GM18907 (cell line): Measurements from ENCODE around the gene BBLN.
A peak's percentile ranks its signal among the peaks of the same experiment; 100 is the strongest.

Source experiments
- ATAC-seq: cut with Tn5 transposase; IDR thresholded peaks from one replicate; pipeline ENCODE4 v1.9.1; 2021; ENCODE audit warnings: mild to moderate bottlenecking, moderate library complexity; ENCODE audit not compliant: unreplicated experiment

Gene BBLN

DNA sequence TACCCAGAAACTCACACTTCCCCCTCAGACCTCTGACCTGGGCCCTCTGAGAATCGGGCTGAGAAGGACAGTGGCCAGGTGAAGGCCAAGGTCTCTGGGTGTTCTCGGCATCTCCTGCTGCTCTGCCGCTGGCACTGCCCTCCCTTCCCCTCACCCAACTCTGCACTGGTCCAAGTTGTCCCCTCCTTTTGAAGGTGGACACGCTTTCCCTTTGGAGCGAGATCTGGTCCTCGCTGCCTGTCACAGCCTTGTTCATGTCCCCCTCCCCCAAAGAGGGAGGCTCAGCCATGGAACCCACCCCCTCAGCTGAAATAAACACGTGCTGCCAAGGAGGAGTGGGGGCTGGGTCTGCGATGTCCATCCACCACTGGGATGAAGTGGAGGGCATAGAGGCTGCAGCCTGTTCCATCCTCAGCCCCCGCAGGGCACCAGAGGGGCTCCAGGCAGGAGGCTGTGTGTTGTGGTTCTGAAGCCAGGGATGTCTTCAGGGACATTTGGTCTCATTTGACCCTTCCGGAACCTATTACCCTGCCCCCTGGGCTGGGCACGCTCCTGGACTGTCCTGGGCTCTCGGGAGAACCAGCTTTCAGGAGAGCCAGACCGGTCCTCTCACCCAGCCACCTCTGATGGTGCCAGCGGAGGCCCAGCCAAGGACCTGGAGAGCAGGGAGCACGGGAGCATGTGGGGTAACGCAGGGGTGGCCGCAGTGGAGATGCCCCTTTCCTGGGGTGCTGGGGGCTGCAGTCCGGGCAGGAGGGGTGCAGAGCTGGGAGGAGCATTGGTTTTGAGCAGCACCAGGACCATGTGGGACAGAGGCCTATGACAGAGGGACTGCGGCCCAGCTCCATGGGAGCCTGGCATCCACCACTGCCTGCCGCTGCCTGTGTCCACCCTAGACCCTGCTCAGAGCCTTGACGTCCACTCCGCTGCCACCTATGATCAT, 15.6 kb upstream of the BBLN start:
- ATAC-seq = no peak

DNA sequence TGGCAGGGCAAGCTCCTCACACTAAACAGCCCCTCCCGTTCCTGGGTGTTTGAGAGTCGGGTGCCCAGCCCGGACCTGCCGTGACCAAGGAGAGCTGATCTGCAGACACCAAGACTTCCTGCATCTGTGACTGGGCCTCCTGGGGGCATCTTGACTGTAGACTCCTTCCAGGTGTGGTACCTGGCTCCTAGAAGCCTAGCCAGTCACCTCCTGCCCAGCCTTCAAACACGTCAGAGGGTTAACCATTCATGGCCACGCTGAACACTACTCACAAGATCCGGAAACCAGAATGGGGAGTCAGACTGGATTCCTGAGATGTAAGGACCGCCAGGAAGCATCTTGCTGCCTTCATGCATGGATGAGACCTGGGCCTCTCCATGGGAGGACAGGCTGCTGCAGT, 14.5 kb upstream of the BBLN start:
- ATAC-seq = no peak

GRCh38 chr9:128145951-128146351, 14.1 kb upstream of the BBLN start:
- ATAC-seq = no peak

GRCh38 chr9:128146591-128147120, 13.4 kb upstream of the BBLN start:
- ATAC-seq = no peak

DNA sequence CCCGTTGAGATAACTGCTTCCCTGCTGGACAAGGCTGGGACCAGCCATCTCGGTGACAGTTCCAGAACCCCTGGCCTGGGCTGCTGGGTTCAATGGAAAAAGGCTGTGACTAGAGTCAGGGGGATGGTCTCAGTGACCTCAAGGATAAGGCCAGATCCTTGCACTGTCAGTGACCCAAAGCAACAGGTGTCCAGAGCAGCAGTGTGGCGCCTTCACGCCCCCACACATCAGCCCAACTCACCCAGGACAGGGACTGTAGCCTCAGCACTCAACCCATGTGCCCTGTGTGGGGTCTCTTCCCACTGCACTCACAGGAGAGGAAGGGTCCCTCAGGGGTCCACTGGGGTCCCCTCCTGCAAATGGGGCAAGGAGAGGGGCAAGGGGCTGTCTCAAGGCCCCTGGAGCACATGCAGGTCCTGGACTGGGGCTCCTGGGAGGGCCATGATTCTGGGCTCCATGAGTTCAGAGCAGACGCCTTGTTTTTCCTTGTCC, 11.5 kb upstream of the BBLN start:
- ATAC-seq = no peak

DNA sequence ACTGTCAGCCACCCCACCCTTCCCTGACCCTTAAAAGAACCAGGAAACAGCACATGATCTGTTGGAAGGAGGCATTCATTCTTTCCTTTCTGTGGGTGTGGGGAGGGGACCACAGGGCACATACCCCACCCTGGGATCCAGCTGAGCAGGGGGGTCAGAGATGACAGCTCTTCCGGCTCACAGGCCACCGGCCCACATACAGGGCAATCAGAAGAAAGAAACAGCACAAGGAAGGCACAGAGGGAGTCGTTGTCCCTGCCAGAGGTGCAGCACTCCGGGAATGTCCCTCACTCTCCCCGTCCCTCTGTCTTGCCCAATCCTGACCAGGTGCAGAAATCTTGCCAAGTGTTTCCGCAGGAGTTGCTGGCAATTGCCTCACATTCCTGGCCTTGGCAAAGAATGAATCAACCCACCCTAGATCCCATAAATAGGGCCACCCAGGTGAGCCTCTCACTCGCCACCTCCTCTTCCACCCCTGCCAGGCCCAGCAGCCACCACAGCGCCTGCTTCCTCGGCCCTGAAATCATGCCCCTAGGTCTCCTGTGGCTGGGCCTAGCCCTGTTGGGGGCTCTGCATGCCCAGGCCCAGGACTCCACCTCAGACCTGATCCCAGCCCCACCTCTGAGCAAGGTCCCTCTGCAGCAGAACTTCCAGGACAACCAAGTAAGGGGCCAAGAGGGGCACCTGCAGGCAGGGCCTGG, 10.9 kb upstream of the BBLN start, which contains the start of gene LCN2:
Gene LCN2, plus strand, starts transcription at position 453 of the 701 bp plus-strand sequence. Its CDS starts 73 bp downstream, at position 526.
- no peak for ATAC-seq

DNA sequence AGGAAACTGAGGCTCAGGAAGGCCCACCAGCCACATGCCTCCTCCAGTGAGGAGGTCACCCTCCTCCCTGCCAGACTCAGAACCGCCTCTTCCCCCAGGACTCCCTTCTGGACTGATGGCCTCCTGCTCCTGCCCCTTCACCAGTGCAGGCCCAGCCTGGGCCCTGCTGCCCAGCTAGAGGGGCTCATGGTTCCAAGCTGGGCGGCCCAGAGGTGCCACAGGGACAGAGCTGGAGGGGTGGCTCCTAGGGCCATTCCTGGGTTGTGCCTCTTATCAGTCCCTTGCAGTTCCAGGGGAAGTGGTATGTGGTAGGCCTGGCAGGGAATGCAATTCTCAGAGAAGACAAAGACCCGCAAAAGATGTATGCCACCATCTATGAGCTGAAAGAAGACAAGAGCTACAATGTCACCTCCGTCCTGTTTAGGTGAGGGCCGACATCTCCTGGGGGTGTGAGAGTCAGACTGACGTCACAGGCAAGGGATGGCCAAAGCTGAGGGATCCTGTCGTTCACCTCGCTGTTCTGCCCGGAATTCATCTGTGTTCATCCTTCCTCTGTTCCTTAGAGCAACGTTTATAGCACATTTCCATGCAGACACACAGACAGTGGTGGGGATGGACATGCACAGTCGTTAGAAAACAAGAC, 10.0 kb upstream of the BBLN start:
- ATAC-seq = no peak

DNA sequence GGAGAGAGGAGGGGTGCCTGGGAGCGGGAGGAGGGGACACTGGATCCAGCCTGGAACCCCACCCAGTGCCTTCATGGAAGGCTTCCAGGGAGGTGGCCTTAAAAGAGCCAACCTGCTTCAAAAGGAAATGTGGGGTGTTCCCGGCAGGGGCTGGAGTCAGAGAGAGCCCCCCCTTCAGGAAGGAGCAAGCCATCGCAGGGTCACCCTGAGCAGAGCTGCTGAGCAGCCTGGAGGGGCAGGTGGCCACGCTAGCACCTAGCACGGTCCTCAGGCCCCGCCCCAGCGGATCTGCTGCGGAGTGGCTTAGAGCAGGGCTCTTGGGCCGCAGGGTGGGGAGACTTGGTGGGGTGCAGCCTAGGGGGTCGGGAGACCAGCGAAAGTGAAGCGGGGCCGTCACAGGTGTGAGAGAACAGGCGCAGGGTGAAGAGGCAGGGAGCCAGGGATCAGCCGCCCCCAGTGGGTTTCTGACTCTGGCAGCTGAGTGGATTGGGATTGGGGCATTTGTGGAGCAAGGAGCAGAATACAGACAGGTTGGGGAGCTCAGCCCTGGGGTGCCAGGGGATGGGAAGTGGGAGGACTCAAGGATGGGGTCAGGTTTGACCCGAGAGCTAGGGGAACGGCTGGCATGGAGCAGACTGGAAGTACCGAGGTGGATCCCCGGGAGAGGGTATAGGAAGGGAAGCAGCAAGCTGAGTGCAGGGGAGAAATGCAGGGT, 9.3 kb upstream of the BBLN start:
- ATAC-seq = no peak

DNA sequence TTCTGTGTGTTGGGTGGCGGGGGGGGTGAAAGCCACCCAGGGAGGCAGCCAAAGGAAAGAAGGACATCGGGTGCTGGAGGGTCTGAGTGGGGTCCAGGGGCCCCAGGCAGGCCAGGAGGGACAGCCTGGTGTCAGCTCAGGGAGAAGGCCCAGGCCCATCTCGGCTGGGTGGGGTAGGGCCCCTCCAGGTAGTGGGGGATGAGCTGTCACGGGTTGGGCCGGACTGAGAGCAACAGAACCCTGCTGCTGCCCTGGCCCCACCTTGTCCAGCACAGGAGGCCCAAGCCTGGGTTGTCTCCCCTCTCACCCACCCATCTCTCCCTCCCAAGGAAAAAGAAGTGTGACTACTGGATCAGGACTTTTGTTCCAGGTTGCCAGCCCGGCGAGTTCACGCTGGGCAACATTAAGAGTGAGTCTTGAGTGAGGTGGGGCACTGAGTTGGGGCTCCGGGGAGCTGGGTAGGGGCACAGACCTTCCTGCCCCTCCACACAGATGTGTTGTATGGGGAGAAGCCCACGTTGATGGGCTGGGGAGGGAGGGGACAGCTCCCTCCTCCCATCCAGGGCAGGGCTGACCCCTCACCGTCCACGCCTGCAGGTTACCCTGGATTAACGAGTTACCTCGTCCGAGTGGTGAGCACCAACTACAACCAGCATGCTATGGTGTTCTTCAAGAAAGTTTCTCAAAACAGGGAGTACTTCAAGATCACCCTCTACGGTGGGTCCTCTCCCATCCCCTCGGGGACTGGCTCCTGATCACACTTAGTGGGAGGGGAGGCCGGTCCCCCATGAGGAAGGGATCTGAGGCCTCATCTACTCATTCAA, 8.5 kb upstream of the BBLN start:
- no peak for ATAC-seq

- no peak for ATAC-seq
These were observed 7.7 kb upstream of the BBLN start for GRCh38 chr9:128152133-128153059.

DNA sequence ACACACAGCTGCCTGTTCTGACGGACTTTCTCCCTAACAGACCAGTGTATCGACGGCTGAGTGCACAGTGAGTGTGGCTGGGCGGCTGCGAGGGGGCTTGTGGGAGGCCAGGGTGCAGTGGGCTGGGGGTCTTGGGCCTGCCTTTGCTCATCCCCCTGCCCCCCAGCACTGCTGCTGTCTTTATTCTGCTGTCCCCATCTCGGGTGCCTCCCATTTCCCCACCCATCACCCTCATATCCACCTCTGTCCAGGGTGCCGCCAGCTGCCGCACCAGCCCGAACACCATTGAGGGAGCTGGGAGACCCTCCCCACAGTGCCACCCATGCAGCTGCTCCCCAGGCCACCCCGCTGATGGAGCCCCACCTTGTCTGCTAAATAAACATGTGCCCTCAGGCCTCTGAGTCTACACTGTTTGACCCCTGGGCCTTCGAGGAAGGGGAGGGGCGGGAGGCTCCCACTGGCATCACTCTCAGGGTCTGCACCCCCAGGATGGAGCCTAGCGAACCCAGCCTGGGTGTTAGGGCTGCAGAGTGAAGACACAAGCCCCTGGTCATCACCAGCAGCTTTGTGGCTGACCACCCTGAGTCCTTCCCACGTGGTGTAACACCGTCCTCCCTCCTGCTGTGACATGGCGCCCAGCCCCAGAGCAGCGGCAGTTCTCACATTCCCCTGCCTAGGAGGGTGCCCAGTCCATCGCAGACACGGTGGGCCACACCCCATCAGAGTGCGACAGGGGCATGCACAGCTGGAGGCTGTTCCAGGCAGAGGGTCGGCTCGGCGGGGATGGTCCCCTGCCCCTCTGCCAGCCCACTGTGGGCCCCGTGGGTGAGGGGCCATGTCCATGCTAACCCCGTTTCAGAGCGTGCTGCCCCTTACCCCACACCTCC, 6.8 kb upstream of the BBLN start:
- no peak for ATAC-seq

DNA sequence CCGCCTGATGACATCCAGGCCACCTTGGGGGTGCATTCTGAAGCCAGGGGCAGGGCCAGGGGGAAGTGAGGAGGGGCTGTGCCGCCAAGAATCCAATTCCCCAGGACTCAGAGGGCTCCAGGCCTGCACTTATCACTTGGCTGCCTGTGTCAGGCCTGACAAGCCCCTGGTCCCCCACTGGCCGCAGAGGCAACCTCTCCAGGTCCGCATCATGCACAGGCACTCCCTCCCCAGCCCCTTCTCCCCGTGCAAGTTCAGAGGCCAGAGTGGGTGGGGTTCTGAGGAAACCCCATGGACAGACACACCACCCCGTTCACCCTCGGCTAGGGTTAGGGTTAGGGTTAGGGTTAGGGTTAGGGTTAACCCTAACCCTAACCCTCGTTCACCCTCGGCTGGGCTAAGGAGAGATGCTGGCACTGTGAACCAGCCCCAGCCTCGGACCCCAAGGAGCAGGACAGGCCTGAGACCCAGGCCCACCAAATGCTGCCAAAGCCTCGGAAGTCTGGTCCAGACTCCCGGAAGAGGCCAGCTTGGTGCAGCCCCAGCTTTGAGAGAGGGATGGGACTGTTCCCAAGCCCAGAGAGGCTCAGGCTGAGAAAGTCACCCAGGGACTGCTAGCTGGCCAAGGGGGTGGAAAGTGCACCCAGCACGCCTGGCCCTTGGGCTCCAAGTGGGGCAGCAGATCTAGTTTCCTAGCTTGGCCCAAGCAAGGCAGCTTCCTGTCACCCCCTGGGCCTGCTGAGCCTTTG, 5.9 kb upstream of the BBLN start:
- no peak for ATAC-seq

DNA sequence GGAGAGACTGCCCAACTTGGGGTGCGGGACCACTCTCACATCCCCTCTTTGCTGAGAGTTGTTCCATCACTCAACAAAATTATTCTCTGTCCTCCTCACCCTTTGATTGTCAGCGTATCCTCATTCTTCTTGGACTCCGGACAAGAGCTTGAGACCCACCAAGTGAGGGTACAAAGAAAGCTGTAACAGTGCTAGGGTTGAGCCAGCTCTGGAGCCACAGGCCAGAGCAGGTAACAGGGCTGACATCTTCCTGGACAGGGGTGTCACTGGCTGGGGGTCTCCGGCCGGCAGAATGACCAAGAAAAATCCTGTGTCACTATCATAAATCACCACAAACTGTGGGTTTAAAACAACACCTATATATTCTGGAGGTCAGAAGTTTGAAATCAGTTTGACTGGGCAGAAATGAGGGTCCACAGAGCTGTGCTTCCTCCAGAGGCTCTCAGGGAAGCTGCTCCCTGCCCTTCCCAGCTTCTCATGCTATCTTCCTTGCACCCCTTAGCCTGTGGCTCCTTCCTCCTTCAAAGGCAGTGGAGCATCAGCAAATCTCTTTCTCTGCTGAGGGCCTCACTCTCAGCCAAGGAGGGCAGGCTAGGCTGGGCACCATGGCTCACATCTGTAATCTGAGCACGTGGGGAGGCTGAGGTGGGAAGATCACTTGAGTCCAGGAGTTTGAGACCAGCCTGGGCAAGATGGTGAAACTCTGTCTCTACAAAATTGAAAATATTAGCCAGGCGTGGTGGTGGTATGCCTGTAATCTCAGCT, 4.1 kb upstream of the BBLN start:
- no peak for ATAC-seq

DNA sequence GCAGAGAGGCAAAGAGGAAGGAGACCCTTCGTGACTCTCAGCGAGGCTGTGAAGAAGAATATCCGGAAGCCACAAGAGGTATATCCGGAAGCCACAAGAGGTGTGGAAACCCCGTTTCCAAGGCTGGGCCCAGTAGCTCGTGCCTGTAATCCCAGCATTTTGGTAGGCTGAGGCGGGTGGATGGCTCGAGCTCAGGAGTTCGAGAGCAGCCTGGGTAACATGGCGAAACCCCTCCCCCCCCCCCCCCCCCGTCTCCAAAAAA, 612 bp upstream of the BBLN start:
- no peak for ATAC-seq

DNA sequence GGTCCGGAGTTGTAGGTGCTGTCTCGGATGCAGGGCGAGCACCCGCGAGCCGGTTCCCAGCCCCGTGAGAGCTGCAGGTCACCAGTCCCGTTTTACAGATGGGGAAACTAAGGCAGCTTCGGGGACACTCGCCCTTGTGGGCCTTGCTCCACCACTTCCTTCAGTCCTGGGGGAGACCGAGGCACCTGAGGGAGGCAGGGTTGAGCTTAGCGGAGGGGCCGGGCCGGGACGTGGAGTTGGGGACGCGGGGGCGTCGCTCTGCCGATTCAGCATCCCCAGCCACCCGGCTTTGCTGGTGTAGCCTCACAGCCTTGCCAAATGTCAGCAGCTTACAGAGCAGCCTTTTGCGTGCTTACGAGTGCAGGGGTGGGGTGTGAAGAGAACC, 530 bp downstream of the BBLN start:
- peak; percentile 3 for ATAC-seq

GRCh38 chr9:128161215-128161902, 1.3 kb downstream of the BBLN start:
- no peak for ATAC-seq
